ENCODE data around the gene ANKRD17. TPM values are rescaled to one million over a fixed set of nuclear protein-coding genes. Genes with fewer than 3 reads are reported as not detected.

The ANKRD17 gene
- total and polyA plus RNA-seq, 9 of the 15 experiments (the other 6 are each of a cell fraction or from before 2014, with no cell fraction given), result 25.5 to 86.9 (median 52.2) TPM

- H3K79me2 ChIP-seq (ENCODE audit: control insufficient read depth, insufficient read depth, low read length), result peaks cover 92% of the 10 kb centered on the region
- H4K20me1 ChIP-seq (replicated peaks; ENCODE audit: control insufficient read depth, insufficient read depth, low read length), result no peaks in the 10 kb centered on the region
- peak; percentile 68 for ATAC-seq
- H3K9me3 ChIP-seq (replicated peaks; ENCODE audit: control insufficient read depth, insufficient read depth, low read depth, low read length), result no peaks in the 10 kb centered on the region
- TF ChIP-seq RBFOX2 (IDR thresholded peaks at IDR 0.05; ENCODE audit: low read depth, low read length) (peak; percentile 44; the same call in 1 of the 2 replicates), MED1 (CRISPR knock-in tag; IDR thresholded peaks at IDR 0.05; ENCODE audit: borderline replicate concordance) (no peak)
- in situ Hi-C loops (cut with MboI), result no loop called here
- DNase-seq (ENCODE audit: extremely low read depth in 1 of 4, low spot score in 3 of 4), result peak in 1 of 4 experiments; percentile 43
- H3K4me2 ChIP-seq (ENCODE audit: insufficient read depth, low read length), result peak overlapping the region; percentile 84
- peak; percentile 70 for FAIRE-seq
- CTCF ChIA-PET (ENCODE audit: low intra/inter-chr PET ratio), result no interaction called here
- H3K9me1 ChIP-seq (ENCODE audit: control insufficient read depth, insufficient read depth, low read length), result no peaks in the 10 kb centered on the region
- H3K4me1 ChIP-seq (replicated peaks in 1 of 2; ENCODE audit: control insufficient read depth in 2 of 2, insufficient read depth in 2 of 2, low read length in 2 of 2), result peaks cover 0 to 3% of the 10 kb centered on the region in 2 experiments; a peak in 3 of 5 replicates
- H3K27me3 ChIP-seq (ENCODE audit: control insufficient read depth in 2 of 2, insufficient read depth in 2 of 2, low read length in 2 of 2), result no peaks in the 10 kb centered on the region
- no peak overlapping the region for H2AFZ ChIP-seq (ENCODE audit: low read depth, low read length)
- POLR2A ChIA-PET, result interaction anchor here (1.1 to 2.7 kb wide), 4 partner anchors 10 to 40 kb away, joined by 4 to 19 read pairs (median 6); no protein-coding TSS in a partner anchor
- 11% methylated on average over 2 of the region's 2 CpGs for WGBS (ENCODE audit: insufficient coverage, low coverage, missing lambda C conversion rate)
- H3K36me3 ChIP-seq (ENCODE audit: control insufficient read depth, insufficient read depth, low read length), result peaks cover 37% of the 10 kb centered on the region
- intact Hi-C loops (cut with micrococcal nuclease), result loop anchor here (5.0 kb wide), 1 partner anchor 36 kb away; the partner anchor contains the start of gene ANKRD17
- peak overlapping the region; percentile 56 for H3K4me3 ChIP-seq
- peak overlapping the region; percentile 96 for H3K27ac ChIP-seq (ENCODE audit: extremely low read depth, low read depth, low read length)
- BruUV-seq (replicated peaks), result no TSS peak
- H3K9ac ChIP-seq (ENCODE audit: insufficient read depth in 1 of 2, low read depth in 2 of 2, low read length in 2 of 2), result peak overlapping the region; percentile 23 to 98; a peak in 3 of 4 replicates
Observed at GRCh38 chr4:73221734-73222133, 36.9 kb downstream of the ANKRD17 start.

GRCh38 chr4:73220815-73221214 lies 37.8 kb downstream of the ANKRD17 start:
- H3K9me1 ChIP-seq (ENCODE audit: control insufficient read depth, insufficient read depth, low read length), result no peaks in the 10 kb centered on the region
- no peak for DNase-seq (ENCODE audit: extremely low read depth in 1 of 4, low spot score in 3 of 4)
- TF ChIP-seq ZNF217 (CRISPR knock-in tag; IDR thresholded peaks at IDR 0.05), result no peak
- peak; percentile 74 for TF ChIP-seq ZNF316 (IDR thresholded peaks at IDR 0.05)
- TF ChIP-seq C11orf30 (IDR thresholded peaks at IDR 0.05; ENCODE audit: low read depth), result peak; percentile 65
- peaks cover 0 to 3% of the 10 kb centered on the region in 2 experiments; a peak in 3 of 5 replicates for H3K4me1 ChIP-seq (replicated peaks in 1 of 2; ENCODE audit: control insufficient read depth in 2 of 2, insufficient read depth in 2 of 2, low read length in 2 of 2)
- peaks cover 44% of the 10 kb centered on the region for H3K36me3 ChIP-seq (ENCODE audit: control insufficient read depth, insufficient read depth, low read length)
- no peak overlapping the region; the same call in 2 of the 3 replicates for H3K27ac ChIP-seq (ENCODE audit: extremely low read depth, low read depth, low read length)
- H3K27me3 ChIP-seq (ENCODE audit: control insufficient read depth in 2 of 2, insufficient read depth in 2 of 2, low read length in 2 of 2), result no peaks in the 10 kb centered on the region
- no peaks in the 10 kb centered on the region for H3K9me3 ChIP-seq (replicated peaks; ENCODE audit: control insufficient read depth, insufficient read depth, low read depth, low read length)
- ATAC-seq, result no peak
- H4K20me1 ChIP-seq (replicated peaks; ENCODE audit: control insufficient read depth, insufficient read depth, low read length), result no peaks in the 10 kb centered on the region
- FAIRE-seq, result no peak
- H3K4me3 ChIP-seq, result peak overlapping the region; percentile 56; the same call in 1 of the 2 replicates
- ChIA-PET CTCF (ENCODE audit: low intra/inter-chr PET ratio) (no interaction called here), POLR2A (no interaction called here)
- peak overlapping the region in 1 of 2 experiments; percentile 98; a peak in 3 of 4 replicates for H3K9ac ChIP-seq (ENCODE audit: insufficient read depth in 1 of 2, low read depth in 2 of 2, low read length in 2 of 2)
- intact Hi-C loops (cut with micrococcal nuclease) (loop anchor here (5.0 kb wide), 1 partner anchor 36 kb away; the partner anchor contains the start of gene ANKRD17), in situ Hi-C loops (cut with MboI) (no loop called here)
- no peak overlapping the region for H3K4me2 ChIP-seq (ENCODE audit: insufficient read depth, low read length)
- H3K79me2 ChIP-seq (ENCODE audit: control insufficient read depth, insufficient read depth, low read length), result peaks cover 97% of the 10 kb centered on the region
- no TSS peak for BruUV-seq (replicated peaks)
- H2AFZ ChIP-seq (ENCODE audit: low read depth, low read length), result no peak overlapping the region
